ENCODE data around the gene LNX1. TPM values are rescaled to one million over a fixed set of nuclear protein-coding genes. Genes with fewer than 3 reads are reported as not detected.

LNX1 gene
- total RNA-seq, 1 experiment from 2014 or later = 3.3 TPM

DNA sequence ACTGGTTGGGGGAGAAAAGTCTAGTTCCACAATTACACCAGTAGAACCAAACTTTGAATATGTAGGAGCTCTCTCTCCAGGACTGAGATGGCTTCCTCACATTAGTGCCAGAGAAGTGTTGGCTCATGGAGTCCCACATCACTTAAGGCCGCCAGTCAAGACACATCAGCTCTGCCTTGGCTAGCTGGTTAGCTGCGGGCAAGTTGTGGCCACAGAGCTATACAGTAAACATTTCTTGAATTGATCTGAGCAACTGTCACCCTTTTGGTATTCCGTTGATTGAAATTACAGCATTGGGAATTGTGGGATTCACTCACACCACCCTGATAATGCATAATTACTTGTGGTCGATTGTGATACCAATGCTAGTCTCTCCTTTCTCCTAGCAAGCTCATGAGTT, 76.2 kb downstream of the LNX1 start:
- H3K9me2 ChIP-seq (ENCODE audit: insufficient read depth) = no peaks in the 10 kb centered on the region
- H3K36me3 ChIP-seq (ENCODE audit: control insufficient read depth in 1 of 2, insufficient read depth in 2 of 2, low read length in 2 of 2) = no peaks in the 10 kb centered on the region
- no TSS peak for BruUV-seq (replicated peaks)
- no peak overlapping the region for H3K4me2 ChIP-seq (ENCODE audit: low read length)
- TF ChIP-seq POLR2A (IDR thresholded peaks at IDR 0.05; ENCODE audit: borderline replicate concordance, extremely low read depth, insufficient read depth, insufficient read length) = no peak
- H3K4me1 ChIP-seq (ENCODE audit: control insufficient read depth in 1 of 2, insufficient read depth in 2 of 2, low read length in 2 of 2) = no peaks in the 10 kb centered on the region
- DNase-seq (ENCODE audit: low read depth, low spot score) (no peak), ATAC-seq (no peak)
- RAD21 ChIA-PET (ENCODE audit: low non-redundant PET in 1 of 2, low total read pairs in 2 of 2, uncharacterized antibody in 2 of 2, unreplicated experiment in 2 of 2) = no interaction called here
- peaks cover 5% of the 10 kb centered on the region; the same call in 1 of the 2 replicates for H3K27me3 ChIP-seq (ENCODE audit: insufficient read depth, low read length)
- no peaks in the 10 kb centered on the region for H4K20me1 ChIP-seq (ENCODE audit: insufficient read depth)
- POLR2A ChIA-PET = no interaction called here
- H3K9ac ChIP-seq (ENCODE audit: low read length) = no peak overlapping the region
- intact Hi-C loops (cut with micrococcal nuclease) = no loop called here
- CTCF ChIA-PET = no interaction called here
- H2AFZ ChIP-seq (ENCODE audit: low read depth, low read length, poor library complexity, severe bottlenecking) = no peak overlapping the region
- no peak overlapping the region for H3K27ac ChIP-seq (ENCODE audit: low read depth, low read length)
- H3K9me3 ChIP-seq (ENCODE audit: control insufficient read depth in 1 of 2, insufficient read depth in 1 of 2, low read depth in 1 of 2, low read length in 2 of 2) = no peaks in the 10 kb centered on the region
- H3K79me2 ChIP-seq (ENCODE audit: insufficient read depth, low read length) = no peaks in the 10 kb centered on the region
- H3K4me3 ChIP-seq (replicated peaks in 1 of 2; ENCODE audit: low read depth in 1 of 2, low read length in 2 of 2) = no peak overlapping the region

DNA sequence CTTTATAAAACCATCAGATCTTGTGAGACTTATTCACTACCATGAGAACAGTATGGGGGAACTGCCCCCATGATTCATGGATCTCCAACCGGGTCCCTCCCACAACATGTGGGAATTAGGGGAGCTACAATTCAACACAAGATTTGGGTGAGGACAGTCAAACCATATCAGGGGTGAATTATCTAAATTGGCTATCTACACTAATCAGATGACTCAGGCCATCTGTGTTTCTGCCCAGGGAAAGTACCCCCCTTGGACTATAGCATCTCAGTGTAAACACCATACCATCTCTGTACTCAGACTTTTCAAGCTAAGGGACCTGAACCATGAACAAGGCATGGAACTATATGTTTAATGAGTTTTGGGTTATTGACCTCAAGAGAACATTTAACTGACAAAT, 76.8 kb downstream of the LNX1 start:
- no peak overlapping the region for H3K4me3 ChIP-seq (replicated peaks in 1 of 2; ENCODE audit: low read depth in 1 of 2, low read length in 2 of 2)
- no peaks in the 10 kb centered on the region for H3K36me3 ChIP-seq (ENCODE audit: control insufficient read depth in 1 of 2, insufficient read depth in 2 of 2, low read length in 2 of 2)
- H3K9me3 ChIP-seq (ENCODE audit: control insufficient read depth in 1 of 2, insufficient read depth in 1 of 2, low read depth in 1 of 2, low read length in 2 of 2) = no peaks in the 10 kb centered on the region
- H3K27me3 ChIP-seq (ENCODE audit: insufficient read depth, low read length) = peaks cover 5% of the 10 kb centered on the region; the same call in 1 of the 2 replicates
- H3K27ac ChIP-seq (ENCODE audit: low read depth, low read length) = no peak overlapping the region
- H2AFZ ChIP-seq (ENCODE audit: low read depth, low read length, poor library complexity, severe bottlenecking) = no peak overlapping the region
- no TSS peak for BruUV-seq (replicated peaks)
- H3K79me2 ChIP-seq (ENCODE audit: insufficient read depth, low read length) = no peaks in the 10 kb centered on the region
- H3K9ac ChIP-seq (ENCODE audit: low read length) = no peak overlapping the region
- DNase-seq (ENCODE audit: low read depth, low spot score) = no peak
- no peaks in the 10 kb centered on the region for H3K9me2 ChIP-seq (ENCODE audit: insufficient read depth)
- no peak overlapping the region for H3K4me2 ChIP-seq (ENCODE audit: low read length)
- H3K4me1 ChIP-seq (ENCODE audit: control insufficient read depth in 1 of 2, insufficient read depth in 2 of 2, low read length in 2 of 2) = no peaks in the 10 kb centered on the region
- ChIA-PET POLR2A (no interaction called here), CTCF (no interaction called here), RAD21 (ENCODE audit: low non-redundant PET in 1 of 2, low total read pairs in 2 of 2, uncharacterized antibody in 2 of 2, unreplicated experiment in 2 of 2) (no interaction called here)
- H4K20me1 ChIP-seq (ENCODE audit: insufficient read depth) = no peaks in the 10 kb centered on the region
- ATAC-seq = no peak
- intact Hi-C loops (cut with micrococcal nuclease) = no loop called here
- no peak for TF ChIP-seq FOSL1 (IDR thresholded peaks at IDR 0.05; ENCODE audit: low read depth)
- TF ChIP-seq SIN3A (IDR thresholded peaks at IDR 0.05; ENCODE audit: low read depth) = no peak
- TF ChIP-seq RAD21 (IDR thresholded peaks at IDR 0.05; ENCODE audit: low read depth) = no peak
- TF ChIP-seq TCF7L2 (IDR thresholded peaks at IDR 0.05; ENCODE audit: borderline replicate concordance, extremely low read depth, insufficient read depth, insufficient read length) = no peak
- TF ChIP-seq ZNF274 (IDR thresholded peaks at IDR 0.05; ENCODE audit: low read depth, low read length) = no peak
- TF ChIP-seq, protein P1, sequence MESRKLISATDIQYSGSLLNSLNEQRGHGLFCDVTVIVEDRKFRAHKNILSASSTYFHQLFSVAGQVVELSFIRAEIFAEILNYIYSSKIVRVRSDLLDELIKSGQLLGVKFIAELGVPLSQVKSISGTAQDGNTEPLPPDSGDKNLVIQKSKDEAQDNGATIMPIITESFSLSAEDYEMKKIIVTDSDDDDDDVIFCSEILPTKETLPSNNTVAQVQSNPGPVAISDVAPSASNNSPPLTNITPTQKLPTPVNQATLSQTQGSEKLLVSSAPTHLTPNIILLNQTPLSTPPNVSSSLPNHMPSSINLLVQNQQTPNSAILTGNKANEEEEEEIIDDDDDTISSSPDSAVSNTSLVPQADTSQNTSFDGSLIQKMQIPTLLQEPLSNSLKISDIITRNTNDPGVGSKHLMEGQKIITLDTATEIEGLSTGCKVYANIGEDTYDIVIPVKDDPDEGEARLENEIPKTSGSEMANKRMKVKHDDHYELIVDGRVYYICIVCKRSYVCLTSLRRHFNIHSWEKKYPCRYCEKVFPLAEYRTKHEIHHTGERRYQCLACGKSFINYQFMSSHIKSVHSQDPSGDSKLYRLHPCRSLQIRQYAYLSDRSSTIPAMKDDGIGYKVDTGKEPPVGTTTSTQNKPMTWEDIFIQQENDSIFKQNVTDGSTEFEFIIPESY (IDR thresholded peaks at IDR 0.05; ENCODE audit: extremely low read depth, insufficient replicate concordance, low read length) = no peak
- TF ChIP-seq SRF (IDR thresholded peaks at IDR 0.05; ENCODE audit: low read depth) = no peak
- no peak for TF ChIP-seq JUND (IDR thresholded peaks at IDR 0.05)
- TF ChIP-seq ELF1 (IDR thresholded peaks at IDR 0.05; ENCODE audit: borderline replicate concordance, low read depth) = no peak
- no peak for TF ChIP-seq ZFX (IDR thresholded peaks at IDR 0.05)
- TF ChIP-seq CEBPB (IDR thresholded peaks at IDR 0.05; ENCODE audit: low read depth) = no peak
- TF ChIP-seq, protein P2, sequence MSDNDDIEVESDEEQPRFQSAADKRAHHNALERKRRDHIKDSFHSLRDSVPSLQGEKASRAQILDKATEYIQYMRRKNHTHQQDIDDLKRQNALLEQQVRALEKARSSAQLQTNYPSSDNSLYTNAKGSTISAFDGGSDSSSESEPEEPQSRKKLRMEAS (IDR thresholded peaks at IDR 0.05) = no peak
- TF ChIP-seq, protein P3, sequence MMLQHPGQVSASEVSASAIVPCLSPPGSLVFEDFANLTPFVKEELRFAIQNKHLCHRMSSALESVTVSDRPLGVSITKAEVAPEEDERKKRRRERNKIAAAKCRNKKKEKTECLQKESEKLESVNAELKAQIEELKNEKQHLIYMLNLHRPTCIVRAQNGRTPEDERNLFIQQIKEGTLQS (IDR thresholded peaks at IDR 0.05) = no peak
- TF ChIP-seq POLR2AphosphoS5 (IDR thresholded peaks at IDR 0.05; ENCODE audit: low read depth, low read length) = no peak
- TF ChIP-seq POLR2A (IDR thresholded peaks at IDR 0.05; ENCODE audit: borderline replicate concordance, extremely low read depth, insufficient read depth, insufficient read length) = no peak
- TF ChIP-seq YY1 (IDR thresholded peaks at IDR 0.05; ENCODE audit: extremely low read depth, insufficient replicate concordance, low read depth, low read length) = no peak
- TF ChIP-seq SP1 (IDR thresholded peaks at IDR 0.05; ENCODE audit: low read depth) = no peak
- no peak for TF ChIP-seq EZH2 (IDR thresholded peaks at IDR 0.05)

Data from HCT116 (cell line).